Transverse colon (tissue), 4 donors: ENCODE data around the gene CTNNA1. TPM values are rescaled to one million over a fixed set of nuclear protein-coding genes. Genes with fewer than 3 reads are reported as not detected.

Experiments
- DNase-seq: peaks from one replicate; pipeline ENCODE4 v3.0.0-alpha.2; 2019
- H3K27ac ChIP-seq, 4 donors: fragments of 200-600 bp; sonication (generic); 2 replicates each; pipeline ENCODE4 v1.5.1; 2016 to 2018; ENCODE audit warnings: inconsistent platforms in 4 of 4
- H3K27me3 ChIP-seq: fragments of 200-600 bp; sonication (generic); 2 replicates; pipeline ENCODE4 v1.5.1; 2017; ENCODE audit warnings: inconsistent platforms
- H3K36me3 ChIP-seq, 4 donors: fragments of 200-600 bp; sonication (generic); 2 replicates each; pipeline ENCODE4 v1.5.1; 2017 to 2019; ENCODE audit warnings: inconsistent platforms in 4 of 4
- H3K4me1 ChIP-seq, 4 donors: fragments of 200-600 bp; sonication (generic); 2 replicates each; pipeline ENCODE4 v1.5.1; 2017 to 2020; ENCODE audit warnings: inconsistent platforms in 4 of 4
- H3K4me3 ChIP-seq, 4 donors: fragments of 200-600 bp; sonication (generic); 1 replicate in 1 of 4; 2 replicates in 3 of 4; pipeline versions ENCODE4 v1.5.1 to v1.6.1; 2017 to 2019; ENCODE audit warnings: inconsistent platforms in 4 of 4
- H3K9me3 ChIP-seq, 2 donors: fragments of 200-600 bp; sonication (generic); 2 replicates each; pipeline ENCODE4 v1.5.1; 2017 to 2019; ENCODE audit warnings: inconsistent platforms in 2 of 2
- EP300 ChIP-seq: sonication (generic); formaldehyde crosslinking; IDR thresholded peaks from one replicate; pipeline ENCODE4 v1.6.1; 2017; ENCODE audit warnings: antibody characterized with exemption, low read depth
- POLR2A ChIP-seq: fragments of 450-650 bp; IDR thresholded peaks from one replicate; pipeline ENCODE4 v1.6.1; 2016; ENCODE audit warnings: antibody characterized with exemption, mild to moderate bottlenecking, moderate library complexity
- POLR2AphosphoS5 ChIP-seq, 3 donors: sonication (generic); formaldehyde crosslinking; IDR thresholded peaks; one replicate each; pipeline ENCODE4 v1.6.1; 2016; ENCODE audit warnings: antibody characterized with exemption in 3 of 3
- WGBS, 2 donors: methylation state at CpG; one replicate each; pipeline ENCODE4 v1.1.5; 2018; ENCODE audit warnings: low coverage in 1 of 2; 5-methylcytosine and 5-hydroxymethylcytosine counted together
- in situ Hi-C, 4 donors: fragments of 200-750 bp; cut with MboI; loops; one replicate each; pipeline versions ENCODE4 v1.15.0 to v1.15.1; 2017; ENCODE audit warnings: low sequenced_read_pairs in 3 of 4, low pct_ligation_motif_present in 1 of 4, low pct_unique_long_range_greater_than_20kb in 1 of 4
- intact Hi-C: fragments of 100-400 bp; cut with DNase I; formaldehyde crosslinking; loops from one replicate; pipeline ENCODE4 v1.15.1; 2023; ENCODE audit warnings: low total_unique reads
- total RNA-seq, 4 donors: library from RNA; depleted of rRNA; stranded (reverse); fragments of >200 nt; gene quantifications; one replicate each; pipeline ENCODE4 v1.1.0, GENCODE V29; 2016
- TF ChIP-seq, protein P1 (sequence below), 5 experiments: fragments of 200-600 bp in 3 of 5; fragments of 450-650 bp in 2 of 5; sonication (generic) in 3 of 5; IDR thresholded peaks; 1 replicate in 2 of 5; 2 replicates in 3 of 5; pipeline ENCODE4 v1.5.1; 2016 to 2017; ENCODE audit warnings: antibody characterized with exemption in 5 of 5, inconsistent platforms in 3 of 5, mild to moderate bottlenecking in 2 of 5, moderate library complexity in 1 of 5

The CTNNA1 gene
- total RNA-seq, 4 donors from 2014 or later: 272 to 381 (median 316) TPM

DNA sequence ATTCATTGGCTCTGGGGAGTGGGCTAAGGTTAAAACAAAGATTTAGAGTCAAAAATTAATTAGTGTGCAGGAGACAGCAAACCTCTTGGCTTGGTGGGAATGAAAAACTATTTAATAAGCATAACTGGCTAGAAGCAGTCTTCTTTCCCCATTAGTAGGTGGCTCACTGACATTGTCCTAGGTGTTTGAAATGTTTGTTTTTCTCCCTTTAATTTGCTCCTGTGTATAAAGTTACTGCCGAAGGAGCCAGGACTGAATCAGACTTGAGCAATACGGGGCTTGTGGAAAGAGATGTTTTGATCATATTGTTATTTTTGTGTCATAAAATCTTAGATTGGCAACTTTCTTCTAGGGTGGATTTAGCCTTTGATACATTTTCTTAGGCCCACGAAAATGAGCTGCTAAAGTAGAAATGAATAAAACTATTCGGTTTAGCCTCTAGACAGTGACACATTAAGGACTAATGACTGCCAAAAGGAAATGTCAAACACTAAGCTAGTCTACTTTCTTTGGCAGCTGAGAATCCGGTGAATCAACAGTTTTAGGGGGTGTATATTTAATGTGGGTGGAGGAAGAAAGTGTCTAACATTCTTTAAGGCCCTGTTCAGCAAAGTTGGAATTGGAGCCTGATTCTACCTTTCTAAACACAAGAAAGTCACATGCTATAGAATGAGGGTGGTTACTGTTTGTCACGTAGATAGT lies 91.7 kb downstream of the CTNNA1 start:
- Histone ChIP-seq H3K9me3 (no peaks in the 10 kb centered on the region), H3K4me1 (peaks cover 4 to 40% (median 18%) of the 10 kb centered on the region in 4 donors), H3K4me3 (no peak overlapping the region), H3K36me3 (no peaks in the 10 kb centered on the region), H3K27ac (peak overlapping the region in 1 of 4 donors; percentile 2), H3K27me3 (no peaks in the 10 kb centered on the region)
- TF ChIP-seq, protein P1, sequence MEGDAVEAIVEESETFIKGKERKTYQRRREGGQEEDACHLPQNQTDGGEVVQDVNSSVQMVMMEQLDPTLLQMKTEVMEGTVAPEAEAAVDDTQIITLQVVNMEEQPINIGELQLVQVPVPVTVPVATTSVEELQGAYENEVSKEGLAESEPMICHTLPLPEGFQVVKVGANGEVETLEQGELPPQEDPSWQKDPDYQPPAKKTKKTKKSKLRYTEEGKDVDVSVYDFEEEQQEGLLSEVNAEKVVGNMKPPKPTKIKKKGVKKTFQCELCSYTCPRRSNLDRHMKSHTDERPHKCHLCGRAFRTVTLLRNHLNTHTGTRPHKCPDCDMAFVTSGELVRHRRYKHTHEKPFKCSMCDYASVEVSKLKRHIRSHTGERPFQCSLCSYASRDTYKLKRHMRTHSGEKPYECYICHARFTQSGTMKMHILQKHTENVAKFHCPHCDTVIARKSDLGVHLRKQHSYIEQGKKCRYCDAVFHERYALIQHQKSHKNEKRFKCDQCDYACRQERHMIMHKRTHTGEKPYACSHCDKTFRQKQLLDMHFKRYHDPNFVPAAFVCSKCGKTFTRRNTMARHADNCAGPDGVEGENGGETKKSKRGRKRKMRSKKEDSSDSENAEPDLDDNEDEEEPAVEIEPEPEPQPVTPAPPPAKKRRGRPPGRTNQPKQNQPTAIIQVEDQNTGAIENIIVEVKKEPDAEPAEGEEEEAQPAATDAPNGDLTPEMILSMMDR (IDR thresholded peaks at IDR 0.05): no peak
- TF ChIP-seq POLR2A: no peak
- TF ChIP-seq POLR2AphosphoS5 (IDR thresholded peaks at IDR 0.05): no peak
- TF ChIP-seq EP300: no peak
- in situ Hi-C loops (no loop called here), intact Hi-C loops (no loop called here)
- whole genome bisulfite sequencing, 2 donors: 47 to 69% methylated on average over 4 to 6 of the region's 6 CpGs
- no peak for DNase-seq

DNA sequence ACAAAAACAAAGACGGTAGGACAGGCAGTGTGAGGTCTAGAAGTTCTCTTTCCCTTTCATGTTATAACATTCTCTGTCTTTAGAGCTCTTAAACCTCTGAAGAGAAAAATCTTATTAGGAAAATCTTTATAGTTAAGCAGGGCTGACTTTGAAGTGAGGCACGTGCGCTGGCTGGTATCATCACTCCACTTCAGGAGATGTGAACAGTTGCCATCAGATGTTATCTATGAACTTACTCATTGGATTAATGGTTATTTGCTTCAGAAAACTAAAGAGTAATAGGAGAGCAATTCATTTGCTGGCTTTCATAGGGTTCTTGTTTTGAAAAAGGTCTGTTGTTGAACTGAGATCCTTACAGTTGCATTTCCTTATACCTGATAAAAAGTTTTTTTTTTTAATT lies 96.2 kb downstream of the CTNNA1 start:
- H3K27ac ChIP-seq: no peak overlapping the region
- intact Hi-C loops: no loop called here
- H3K9me3 ChIP-seq: no peaks in the 10 kb centered on the region
- no peak for DNase-seq
- no peaks in the 10 kb centered on the region for H3K36me3 ChIP-seq
- TF ChIP-seq POLR2AphosphoS5 (IDR thresholded peaks at IDR 0.05) (no peak), POLR2A (no peak), EP300 (no peak)
- TF ChIP-seq, protein P1 (IDR thresholded peaks at IDR 0.05): no peak
- no peaks in the 10 kb centered on the region for H3K27me3 ChIP-seq
- in situ Hi-C loops: no loop called here
- 36 to 55% methylated on average over 3 of the region's 3 CpGs for WGBS, 2 donors
- H3K4me1 ChIP-seq: peaks cover 8 to 46% (median 21%) of the 10 kb centered on the region in 4 donors
- no peak overlapping the region for H3K4me3 ChIP-seq

DNA sequence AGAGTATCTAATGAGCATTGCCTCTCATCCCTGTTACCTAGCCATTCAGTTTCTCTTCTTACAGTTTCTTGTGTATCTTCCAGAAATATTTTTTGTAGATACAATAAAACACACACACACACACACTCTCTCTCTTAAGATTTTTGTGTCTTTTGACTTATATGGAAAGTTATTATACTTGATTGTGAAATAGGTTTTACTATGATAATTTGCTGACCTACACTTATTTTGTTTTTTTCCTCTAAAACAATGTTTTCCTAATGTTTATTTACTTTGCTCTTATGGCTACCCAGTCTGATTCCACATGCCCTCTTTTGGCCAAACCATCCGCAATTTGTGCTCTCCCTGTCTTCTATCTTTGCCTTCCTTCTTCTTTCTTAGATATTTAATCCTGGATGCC lies 96.7 kb downstream of the CTNNA1 start:
- Histone ChIP-seq H3K27ac (no peak overlapping the region), H3K36me3 (no peaks in the 10 kb centered on the region), H3K4me1 (peaks cover 7 to 43% (median 17%) of the 10 kb centered on the region in 4 donors), H3K4me3 (no peak overlapping the region), H3K9me3 (no peaks in the 10 kb centered on the region), H3K27me3 (no peaks in the 10 kb centered on the region)
- WGBS, 2 donors: 75 to 100% methylated on average over 1 of the region's 1 CpG
- no peak for TF ChIP-seq EP300
- TF ChIP-seq POLR2A: no peak
- TF ChIP-seq, protein P1 (IDR thresholded peaks at IDR 0.05): no peak
- TF ChIP-seq POLR2AphosphoS5 (IDR thresholded peaks at IDR 0.05): no peak
- DNase-seq: no peak
- intact Hi-C loops (no loop called here), in situ Hi-C loops (no loop called here)

DNA sequence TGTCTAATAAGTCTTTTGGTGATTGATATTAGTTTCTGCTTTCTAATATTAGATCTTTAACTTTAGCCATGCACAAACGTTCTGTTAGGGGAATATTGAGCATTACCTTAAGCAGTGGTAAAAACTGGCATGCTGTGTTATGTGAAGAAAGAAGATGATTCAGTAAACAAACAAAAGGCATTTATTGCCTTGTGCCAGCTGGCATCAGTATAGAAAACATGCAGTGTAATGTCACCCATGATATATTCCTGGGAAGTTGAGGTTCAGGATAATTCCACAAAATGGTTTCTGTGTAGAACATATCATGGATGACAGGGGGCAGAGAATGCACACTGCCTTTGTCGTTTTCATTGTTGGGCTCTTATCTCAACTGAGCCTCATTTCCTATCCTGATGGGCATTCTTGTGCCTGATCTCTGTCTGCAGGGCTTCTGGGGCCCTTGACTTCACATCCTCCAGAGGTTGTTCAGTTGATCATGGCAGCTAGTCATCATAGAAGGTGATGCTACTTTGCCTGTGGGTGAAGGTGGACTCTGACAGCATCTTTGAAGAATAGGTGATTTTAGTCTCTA lies 97.7 kb downstream of the CTNNA1 start:
- H3K4me3 ChIP-seq: no peak overlapping the region
- in situ Hi-C loops (no loop called here), intact Hi-C loops (no loop called here)
- 52% methylated on average over 2 of the region's 2 CpGs for WGBS, 2 donors
- no peaks in the 10 kb centered on the region for H3K9me3 ChIP-seq
- H3K27ac ChIP-seq: no peak overlapping the region
- no peaks in the 10 kb centered on the region for H3K27me3 ChIP-seq
- no peaks in the 10 kb centered on the region for H3K36me3 ChIP-seq
- DNase-seq: no peak
- no peak for TF ChIP-seq POLR2A
- no peak for TF ChIP-seq POLR2AphosphoS5 (IDR thresholded peaks at IDR 0.05)
- TF ChIP-seq, protein P1 (IDR thresholded peaks at IDR 0.05): no peak
- no peak for TF ChIP-seq EP300
- H3K4me1 ChIP-seq: peaks cover 6 to 40% (median 15%) of the 10 kb centered on the region in 4 donors
